Upper lobe of right lung (tissue), 1 donor: ENCODE measurements around the gene OR2A1. TPM values are rescaled to one million over a fixed set of nuclear protein-coding genes. Genes with fewer than 3 reads are reported as not detected.
A peak's percentile ranks its signal among the peaks of the same experiment; 100 is the strongest.
"Not testable (repeated sequence)": the region's sequence is repeated elsewhere in the genome, so short reads cannot be mapped to it uniquely, and the experiment has no call there.

Experiments used
- ATAC-seq: fragments of 200-7000 bp; cut with Tn5 transposase; one replicate; pipeline ENCODE4 v1.9.1; 2020; ENCODE audit warnings: mild to moderate bottlenecking, moderate library complexity
- DNase-seq: peaks from one replicate; pipeline ENCODE4 v3.0.0-alpha.2; 2020
- H3K27ac ChIP-seq: fragments of 200-600 bp; one replicate; pipeline ENCODE4 v1.8.0; 2022
- H3K27me3 ChIP-seq: fragments of 200-600 bp; one replicate; pipeline ENCODE4 v1.8.0; 2022; ENCODE audit warnings: mild to moderate bottlenecking
- H3K36me3 ChIP-seq: fragments of 200-600 bp; one replicate; pipeline ENCODE4 v1.8.0; 2022
- H3K4me1 ChIP-seq: fragments of 200-600 bp; one replicate; pipeline ENCODE4 v1.8.0; 2022
- H3K4me3 ChIP-seq: fragments of 200-600 bp; one replicate; pipeline ENCODE4 v1.8.0; 2022; ENCODE audit warnings: mild to moderate bottlenecking
- H3K9me3 ChIP-seq: fragments of 200-600 bp; one replicate; pipeline ENCODE4 v1.8.0; 2022
- intact Hi-C: fragments of 100-400 bp; cut with DNase I; formaldehyde crosslinking; loops from one replicate; pipeline ENCODE4 v1.11.0; 2022
- total RNA-seq: library from RNA; stranded (reverse); fragmentation: NEBNext Ultra II Directional; extraction: Animal tissue kit (Norgen Biotek cat#: 25700); gene quantifications from one replicate; pipeline ENCODE4 v1.2.1, GENCODE V29; 2021
- donor health status: DM: no; HTN: yes; CAD: no; lungs with severe emphysema.

OR2A1 gene
- total RNA-seq, 1 donor from 2014 or later: not detected

GRCh38 chr7:144303607-144304006 is 8.6 kb upstream of the OR2A1 start:
- ATAC-seq, H3K36me3 ChIP-seq, DNase-seq, H3K27me3 ChIP-seq, H3K4me3 ChIP-seq, H3K27ac ChIP-seq, H3K4me1 ChIP-seq, intact Hi-C loops, H3K9me3 ChIP-seq: not testable (repeated sequence)

GRCh38 chr7:144305156-144305555 is 7.1 kb upstream of the OR2A1 start:
- H3K4me3 ChIP-seq: not testable (repeated sequence)

GRCh38 chr7:144309702-144310101 is 2.5 kb upstream of the OR2A1 start:
- intact Hi-C loops, H3K36me3 ChIP-seq, ATAC-seq, H3K27me3 ChIP-seq, H3K9me3 ChIP-seq, DNase-seq, H3K4me1 ChIP-seq, H3K27ac ChIP-seq, H3K4me3 ChIP-seq: not testable (repeated sequence)

More at GRCh38 chr7:144305156-144305555, 7.1 kb upstream of the OR2A1 start:
- H3K4me1 ChIP-seq, H3K27me3 ChIP-seq, H3K9me3 ChIP-seq, DNase-seq, H3K36me3 ChIP-seq, H3K27ac ChIP-seq, intact Hi-C loops: not testable (repeated sequence)
- ATAC-seq: peak; percentile 86

GRCh38 chr7:144311218-144311617 is 1.0 kb upstream of the OR2A1 start:
- H3K4me3 ChIP-seq, DNase-seq, H3K27me3 ChIP-seq, H3K9me3 ChIP-seq, ATAC-seq, H3K36me3 ChIP-seq, intact Hi-C loops, H3K4me1 ChIP-seq, H3K27ac ChIP-seq: not testable (repeated sequence)

- ATAC-seq, H3K36me3 ChIP-seq, H3K4me1 ChIP-seq, intact Hi-C loops, H3K9me3 ChIP-seq, H3K27ac ChIP-seq, DNase-seq, H3K27me3 ChIP-seq, H3K4me3 ChIP-seq: not testable (repeated sequence)
Measured at GRCh38 chr7:144317537-144317936, 5.3 kb downstream of the OR2A1 start.

GRCh38 chr7:144319547-144319946 is 7.3 kb downstream of the OR2A1 start:
- H3K9me3 ChIP-seq, H3K4me3 ChIP-seq, H3K27ac ChIP-seq, DNase-seq, H3K36me3 ChIP-seq, intact Hi-C loops, ATAC-seq, H3K4me1 ChIP-seq, H3K27me3 ChIP-seq: not testable (repeated sequence)

GRCh38 chr7:144321677-144322206 is 9.5 kb downstream of the OR2A1 start:
- H3K36me3 ChIP-seq, H3K27me3 ChIP-seq, H3K9me3 ChIP-seq, DNase-seq, intact Hi-C loops, H3K4me1 ChIP-seq, H3K27ac ChIP-seq, H3K4me3 ChIP-seq: not testable (repeated sequence)
- ATAC-seq: peak; percentile 39

- H3K27me3 ChIP-seq: not testable (repeated sequence)
- peak; percentile 60 for DNase-seq
Measured at GRCh38 chr7:144323359-144323758, 11.1 kb downstream of the OR2A1 start.

GRCh38 chr7:144325868-144326267 is 13.6 kb downstream of the OR2A1 start:
- DNase-seq, H3K9me3 ChIP-seq, ATAC-seq, H3K4me1 ChIP-seq, H3K4me3 ChIP-seq, intact Hi-C loops, H3K36me3 ChIP-seq, H3K27me3 ChIP-seq, H3K27ac ChIP-seq: not testable (repeated sequence)

More at GRCh38 chr7:144323359-144323758, 11.1 kb downstream of the OR2A1 start:
- intact Hi-C loops, H3K27ac ChIP-seq, H3K36me3 ChIP-seq, ATAC-seq, H3K4me3 ChIP-seq, H3K4me1 ChIP-seq, H3K9me3 ChIP-seq: not testable (repeated sequence)

- intact Hi-C loops, H3K9me3 ChIP-seq, H3K27me3 ChIP-seq, H3K4me1 ChIP-seq, H3K4me3 ChIP-seq, H3K36me3 ChIP-seq, ATAC-seq, H3K27ac ChIP-seq, DNase-seq: not testable (repeated sequence)
Measured at GRCh38 chr7:144330044-144330443, 17.8 kb downstream of the OR2A1 start.

- H3K36me3 ChIP-seq, DNase-seq, H3K4me3 ChIP-seq, intact Hi-C loops, H3K27ac ChIP-seq, H3K27me3 ChIP-seq, H3K4me1 ChIP-seq, H3K9me3 ChIP-seq: not testable (repeated sequence)
- peak; percentile 63 for ATAC-seq
Measured at GRCh38 chr7:144331221-144331995, 19.2 kb downstream of the OR2A1 start.

- intact Hi-C loops, H3K36me3 ChIP-seq, H3K4me1 ChIP-seq, DNase-seq, H3K4me3 ChIP-seq, H3K27ac ChIP-seq, H3K9me3 ChIP-seq, H3K27me3 ChIP-seq: not testable (repeated sequence)
- peak; percentile 36 for ATAC-seq
Measured at GRCh38 chr7:144331996-144332288, 19.7 kb downstream of the OR2A1 start.

- H3K27ac ChIP-seq, H3K27me3 ChIP-seq, H3K9me3 ChIP-seq, DNase-seq, H3K4me3 ChIP-seq, ATAC-seq, H3K36me3 ChIP-seq, H3K4me1 ChIP-seq, intact Hi-C loops: not testable (repeated sequence)
Measured at GRCh38 chr7:144348625-144349024, 36.4 kb downstream of the OR2A1 start.

GRCh38 chr7:144351667-144352066 is 39.4 kb downstream of the OR2A1 start:
- H3K4me3 ChIP-seq, H3K36me3 ChIP-seq, H3K4me1 ChIP-seq, H3K27me3 ChIP-seq, intact Hi-C loops, DNase-seq, ATAC-seq, H3K9me3 ChIP-seq, H3K27ac ChIP-seq: not testable (repeated sequence)
